MM.1S (cell line): Measurements from ENCODE around the gene SASS6.
A peak's percentile ranks its signal among the peaks of the same experiment; 100 is the strongest.
"Not testable (repeated sequence)": the region's sequence is repeated elsewhere in the genome, so short reads cannot be mapped to it uniquely, and the experiment has no call there.

Experiments used
- DNase-seq: peaks from one replicate; pipeline ENCODE4 v3.0.0-alpha.2; 2015
- H2AFZ ChIP-seq: fragments of 300-600 bp; sonication (generic); 2 replicates; pipeline ENCODE4 v1.6.0; 2016; ENCODE audit warnings: antibody characterized with exemption, low read length
- H3F3A ChIP-seq: fragments of 300-600 bp; sonication (generic); 2 replicates; pipeline ENCODE4 v1.6.1; 2016; ENCODE audit warnings: mild to moderate bottlenecking, antibody characterized with exemption, low read length, moderate library complexity, mixed read lengths; ENCODE audit not compliant: insufficient read depth
- H3K27ac ChIP-seq: fragments of 300-600 bp; sonication (generic); 2 replicates; pipeline ENCODE4 v1.5.1; 2016; ENCODE audit warnings: mild to moderate bottlenecking, low read length
- H3K27me3 ChIP-seq: fragments of 300-600 bp; sonication (generic); replicated peaks from 2 replicates; pipeline ENCODE4 v1.6.0; 2016; ENCODE audit warnings: low read length; ENCODE audit not compliant: insufficient read depth
- H3K36me3 ChIP-seq: fragments of 300-600 bp; sonication (generic); replicated peaks from 2 replicates; pipeline ENCODE4 v1.6.1; 2016; ENCODE audit warnings: mild to moderate bottlenecking, low read length, mixed read lengths; ENCODE audit not compliant: insufficient read depth
- H3K4me1 ChIP-seq: fragments of 300-600 bp; sonication (generic); 2 replicates; pipeline ENCODE4 v1.6.1; 2016; ENCODE audit warnings: low read length, mixed read lengths
- H3K4me2 ChIP-seq: fragments of 300-600 bp; sonication (generic); 2 replicates; pipeline ENCODE4 v1.6.0; 2016; ENCODE audit warnings: low read depth, low read length
- H3K4me3 ChIP-seq: fragments of 300-600 bp; sonication (generic); 2 replicates; pipeline ENCODE4 v1.5.1; 2016; ENCODE audit warnings: low read length, mixed read lengths
- H3K79me2 ChIP-seq: fragments of 300-600 bp; sonication (generic); 2 replicates; pipeline ENCODE4 v1.6.1; 2016; ENCODE audit warnings: mixed run types, low read length, mixed read lengths
- H3K9ac ChIP-seq: fragments of 300-600 bp; sonication (generic); 2 replicates; pipeline ENCODE4 v1.6.1; 2016; ENCODE audit warnings: low read length, mixed read lengths
- H3K9me2 ChIP-seq: fragments of 300-600 bp; sonication (generic); replicated peaks from 2 replicates; pipeline ENCODE4 v1.6.1; 2016; ENCODE audit warnings: mild to moderate bottlenecking, low read length, mixed read lengths; ENCODE audit not compliant: insufficient read depth
- H3K9me3 ChIP-seq: fragments of 300-600 bp; sonication (generic); replicated peaks from 2 replicates; pipeline ENCODE4 v1.6.1; 2016; ENCODE audit warnings: mild to moderate bottlenecking, low read length, mixed read lengths; ENCODE audit not compliant: insufficient read depth
- H4K20me1 ChIP-seq: fragments of 300-600 bp; sonication (generic); 2 replicates; pipeline ENCODE4 v1.6.1; 2016; ENCODE audit warnings: mild to moderate bottlenecking, low read length, moderate library complexity, mixed read lengths; ENCODE audit not compliant: insufficient read depth
- EZH2 ChIP-seq: fragments of 300-600 bp; sonication (generic); optimal IDR thresholded peaks from 2 replicates; pipeline ENCODE3; 2017; ENCODE audit warnings: low read depth, mild to moderate bottlenecking, antibody characterized with exemption, low read length, mixed read lengths
- EZH2phosphoT487 ChIP-seq: fragments of 300-600 bp; sonication (generic); IDR thresholded peaks from 2 replicates; pipeline ENCODE4 v1.6.1; 2018; ENCODE audit warnings: antibody characterized with exemption, low read length
- TF ChIP-seq, protein P1 (sequence below): fragments of 300-600 bp; sonication (generic); IDR thresholded peaks from 2 replicates; pipeline ENCODE4 v1.5.1; 2016; ENCODE audit warnings: antibody characterized with exemption, low read length, mixed read lengths

Gene SASS6

DNA sequence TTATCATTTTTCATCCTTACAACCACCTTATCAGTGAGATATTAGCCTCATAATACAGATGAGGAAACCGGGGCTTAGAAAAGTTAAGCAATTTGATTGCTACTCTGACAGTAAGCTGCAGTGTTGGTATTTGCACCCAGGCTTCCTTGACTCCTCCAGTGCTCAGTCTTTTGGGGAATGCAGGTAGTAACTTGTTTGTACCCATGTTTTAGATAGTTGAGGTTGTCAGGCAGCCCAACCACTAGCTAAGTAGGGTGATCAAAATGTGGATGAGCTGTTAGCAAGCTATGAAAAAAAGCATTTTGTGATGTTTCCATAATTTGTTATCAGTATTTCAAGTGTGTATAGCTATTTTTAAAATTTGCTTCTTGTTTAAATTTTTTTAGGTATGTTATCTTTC is 80.8 kb downstream of the SASS6 start:
- no peaks in the 10 kb centered on the region for H3K9me2 ChIP-seq
- no peak overlapping the region for H3K4me2 ChIP-seq
- H4K20me1 ChIP-seq = no peaks in the 10 kb centered on the region
- H3F3A ChIP-seq = no peaks in the 10 kb centered on the region
- H2AFZ ChIP-seq = no peak overlapping the region
- H3K4me3 ChIP-seq = no peak overlapping the region
- TF ChIP-seq, protein P1, sequence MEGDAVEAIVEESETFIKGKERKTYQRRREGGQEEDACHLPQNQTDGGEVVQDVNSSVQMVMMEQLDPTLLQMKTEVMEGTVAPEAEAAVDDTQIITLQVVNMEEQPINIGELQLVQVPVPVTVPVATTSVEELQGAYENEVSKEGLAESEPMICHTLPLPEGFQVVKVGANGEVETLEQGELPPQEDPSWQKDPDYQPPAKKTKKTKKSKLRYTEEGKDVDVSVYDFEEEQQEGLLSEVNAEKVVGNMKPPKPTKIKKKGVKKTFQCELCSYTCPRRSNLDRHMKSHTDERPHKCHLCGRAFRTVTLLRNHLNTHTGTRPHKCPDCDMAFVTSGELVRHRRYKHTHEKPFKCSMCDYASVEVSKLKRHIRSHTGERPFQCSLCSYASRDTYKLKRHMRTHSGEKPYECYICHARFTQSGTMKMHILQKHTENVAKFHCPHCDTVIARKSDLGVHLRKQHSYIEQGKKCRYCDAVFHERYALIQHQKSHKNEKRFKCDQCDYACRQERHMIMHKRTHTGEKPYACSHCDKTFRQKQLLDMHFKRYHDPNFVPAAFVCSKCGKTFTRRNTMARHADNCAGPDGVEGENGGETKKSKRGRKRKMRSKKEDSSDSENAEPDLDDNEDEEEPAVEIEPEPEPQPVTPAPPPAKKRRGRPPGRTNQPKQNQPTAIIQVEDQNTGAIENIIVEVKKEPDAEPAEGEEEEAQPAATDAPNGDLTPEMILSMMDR = no peak
- TF ChIP-seq EZH2 (no peak), EZH2phosphoT487 (no peak)
- H3K79me2 ChIP-seq = peaks cover 72% of the 10 kb centered on the region
- H3K27me3 ChIP-seq = no peaks in the 10 kb centered on the region
- DNase-seq = no peak
- H3K36me3 ChIP-seq = no peaks in the 10 kb centered on the region
- no peak overlapping the region for H3K27ac ChIP-seq
- no peak overlapping the region for H3K9ac ChIP-seq
- no peaks in the 10 kb centered on the region for H3K4me1 ChIP-seq
- H3K9me3 ChIP-seq = no peaks in the 10 kb centered on the region

DNA sequence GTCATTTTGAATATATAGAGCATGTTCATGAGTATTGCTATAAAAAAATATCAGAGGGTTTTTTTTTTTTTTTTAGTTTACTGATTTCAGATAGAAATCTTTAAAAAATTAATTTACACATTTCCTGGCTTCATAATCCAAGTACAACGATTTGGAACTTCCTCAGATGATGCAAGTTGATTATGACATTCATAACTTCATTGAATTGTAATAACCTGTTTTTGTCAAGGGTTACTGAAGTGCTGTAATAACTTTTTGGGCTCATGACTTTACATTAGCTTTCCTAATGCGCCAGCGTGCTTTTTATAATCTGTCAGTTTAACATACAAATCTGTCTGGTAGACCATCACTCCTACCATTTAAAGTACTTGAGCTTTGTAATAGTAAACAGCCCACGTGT is 81.3 kb downstream of the SASS6 start:
- Histone ChIP-seq H3K4me2 (no peak overlapping the region), H3K4me3 (no peak overlapping the region), H3K27ac (no peak overlapping the region), H3K9me2 (no peaks in the 10 kb centered on the region), H4K20me1 (no peaks in the 10 kb centered on the region), H3K9ac (no peak overlapping the region), H3K4me1 (no peaks in the 10 kb centered on the region), H3K27me3 (no peaks in the 10 kb centered on the region), H3K79me2 (peaks cover 75% of the 10 kb centered on the region), H3F3A (no peaks in the 10 kb centered on the region), H2AFZ (no peak overlapping the region), H3K9me3 (no peaks in the 10 kb centered on the region), H3K36me3 (no peaks in the 10 kb centered on the region)
- TF ChIP-seq EZH2phosphoT487 = no peak
- TF ChIP-seq EZH2 = no peak
- TF ChIP-seq, protein P1 = no peak
- no peak for DNase-seq

DNA sequence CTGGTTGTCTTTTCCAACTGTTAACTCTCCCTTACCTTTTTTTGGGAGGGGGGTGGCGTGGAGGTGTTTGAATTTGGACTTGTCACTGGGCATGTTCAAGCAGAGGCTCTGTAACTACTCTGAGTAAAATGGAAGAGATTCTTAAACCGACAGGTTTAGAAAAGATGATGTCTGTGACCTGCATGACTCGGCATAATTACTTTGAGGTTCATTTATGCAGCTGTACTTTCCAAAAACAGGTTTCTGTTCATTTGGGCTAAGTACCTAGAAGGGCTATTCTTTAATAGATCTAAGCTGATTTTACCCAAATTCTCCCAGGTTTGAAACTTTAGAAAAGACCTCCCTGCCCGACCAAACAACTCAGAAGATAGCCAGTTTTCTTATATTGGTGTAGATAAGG is 82.6 kb downstream of the SASS6 start:
- H3K79me2 ChIP-seq = peaks cover 83% of the 10 kb centered on the region
- H3K9me2 ChIP-seq = no peaks in the 10 kb centered on the region
- DNase-seq = no peak
- H3K4me1 ChIP-seq = no peaks in the 10 kb centered on the region
- no peaks in the 10 kb centered on the region for H4K20me1 ChIP-seq
- TF ChIP-seq EZH2phosphoT487 = no peak
- no peak for TF ChIP-seq EZH2
- TF ChIP-seq, protein P1 = no peak
- H3K4me2 ChIP-seq = no peak overlapping the region
- no peak overlapping the region for H2AFZ ChIP-seq
- no peaks in the 10 kb centered on the region for H3K36me3 ChIP-seq
- no peak overlapping the region for H3K27ac ChIP-seq
- no peaks in the 10 kb centered on the region for H3K27me3 ChIP-seq
- H3K9me3 ChIP-seq = no peaks in the 10 kb centered on the region
- H3K4me3 ChIP-seq = no peak overlapping the region
- H3K9ac ChIP-seq = no peak overlapping the region
- no peaks in the 10 kb centered on the region for H3F3A ChIP-seq

DNA sequence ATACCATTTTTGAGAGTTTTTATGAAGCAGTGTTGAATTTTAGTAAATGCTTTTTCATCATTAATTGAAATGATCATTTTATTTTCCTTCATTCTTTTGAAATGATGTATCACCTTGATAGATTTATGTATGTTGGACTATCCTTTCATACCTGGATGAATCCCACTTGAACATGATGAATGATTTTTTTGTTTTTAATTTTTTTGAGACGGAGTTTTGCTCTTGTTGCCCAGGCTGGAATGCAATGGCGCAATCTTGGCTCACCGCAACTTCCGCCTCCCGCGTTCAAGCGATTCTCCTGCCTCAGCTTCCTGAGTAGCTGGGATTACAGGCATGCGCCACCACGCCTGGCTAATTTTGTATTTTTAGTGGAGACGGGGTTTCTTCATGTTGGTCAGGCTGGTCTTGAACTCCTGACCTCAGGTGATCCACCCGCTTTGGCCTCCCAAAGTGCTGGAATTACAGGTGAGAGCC is 85.5 kb downstream of the SASS6 start:
- peaks cover 94% of the 10 kb centered on the region for H3K79me2 ChIP-seq
- H3K4me1 ChIP-seq, H3K9me2 ChIP-seq, H2AFZ ChIP-seq, DNase-seq, H3K27ac ChIP-seq, H3K9ac ChIP-seq, H3K9me3 ChIP-seq, H4K20me1 ChIP-seq, H3K36me3 ChIP-seq, H3K4me3 ChIP-seq, H3F3A ChIP-seq, H3K27me3 ChIP-seq: not testable (repeated sequence)
- H3K4me2 ChIP-seq = peak overlapping the region; percentile 41; the same call in 1 of the 2 replicates
